ENCODE measurements around the gene DDAH2. TPM values are rescaled to one million over a fixed set of nuclear protein-coding genes. Genes with fewer than 3 reads are reported as not detected.

DDAH2 gene
- total and polyA plus RNA-seq, 2 experiments from 2014 or later, result 76.6 to 77.7 TPM

DNA sequence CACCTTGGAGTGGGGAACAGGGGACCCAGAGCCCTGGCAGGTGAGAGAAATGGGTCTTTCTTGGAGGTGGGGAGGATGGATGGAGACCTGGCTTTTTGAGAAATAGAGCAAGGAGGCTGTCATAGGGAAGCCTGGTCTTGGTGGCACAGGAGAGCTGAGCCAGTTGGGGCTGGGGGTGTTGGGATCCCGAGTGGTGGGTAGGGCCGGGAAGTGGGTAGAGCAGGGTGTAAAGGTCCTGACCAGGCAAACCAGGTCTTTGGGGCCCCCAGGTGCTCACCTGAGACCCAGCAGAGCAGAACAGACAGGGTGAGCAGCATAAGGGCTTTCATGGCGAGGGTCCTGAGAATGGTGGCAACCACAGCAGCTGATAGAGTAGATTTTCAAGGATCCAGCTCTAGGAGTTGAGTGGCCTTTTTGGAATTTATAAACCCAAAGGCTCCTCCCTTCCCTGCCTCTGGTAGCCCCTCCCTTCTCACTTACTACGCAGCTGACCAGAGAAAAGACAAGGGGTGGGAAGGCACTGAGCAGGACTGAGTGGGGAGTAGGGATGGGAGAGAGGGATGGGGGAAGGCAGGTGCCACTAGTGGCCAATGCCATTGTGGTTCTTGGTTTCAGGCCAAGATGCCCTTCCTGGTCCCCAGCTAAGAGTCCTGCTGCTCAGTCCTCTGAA is 7.6 kb downstream of the DDAH2 start, which contains the start of gene LY6G6C:
LY6G6C (minus strand) TSS at position 396 of the 670 bp plus-strand sequence; CDS start at position 329, 67 bp downstream.
- Histone ChIP-seq H3K4me1 (ENCODE audit: insufficient read depth) (no peaks in the 10 kb centered on the region), H3K9me3 (ENCODE audit: low read depth) (no peaks in the 10 kb centered on the region), H3K79me2 (ENCODE audit: insufficient read depth) (no peaks in the 10 kb centered on the region), H3K27me3 (replicated peaks; ENCODE audit: insufficient read depth) (no peaks in the 10 kb centered on the region), H3K9ac (no peak within 1 kb of the TSS), H3K4me3 (no peak within 1 kb of the TSS), H3F3A (ENCODE audit: insufficient read depth) (no peaks in the 10 kb centered on the region), H4K20me1 (ENCODE audit: insufficient read depth) (no peaks in the 10 kb centered on the region), H3K9me2 (ENCODE audit: insufficient read depth) (no peaks in the 10 kb centered on the region), H3K4me2 (ENCODE audit: unreplicated experiment) (no peak within 1 kb of the TSS), H3K27ac (no peak within 1 kb of the TSS), H2AFZ (no peak within 1 kb of the TSS), H3K36me3 (ENCODE audit: low read depth) (0 out of 2 replicates have a peak, but pooled peaks cover 3% of the 10 kb centered on the region)
- in situ Hi-C loops (cut with MboI), result no loop called here
- DNase-seq, result no peak
- WGBS, 2 experiments (ENCODE audit: low coverage in 1 of 2, low lambda C conversion rate in 2 of 2, missing lambda C conversion rate in 2 of 2), result 77 to 86% methylated on average over 4 of the region's 4 CpGs
- no peak for TF ChIP-seq EZH2phosphoT487 (IDR thresholded peaks at IDR 0.05; ENCODE audit: insufficient read depth, low read depth)

DNA sequence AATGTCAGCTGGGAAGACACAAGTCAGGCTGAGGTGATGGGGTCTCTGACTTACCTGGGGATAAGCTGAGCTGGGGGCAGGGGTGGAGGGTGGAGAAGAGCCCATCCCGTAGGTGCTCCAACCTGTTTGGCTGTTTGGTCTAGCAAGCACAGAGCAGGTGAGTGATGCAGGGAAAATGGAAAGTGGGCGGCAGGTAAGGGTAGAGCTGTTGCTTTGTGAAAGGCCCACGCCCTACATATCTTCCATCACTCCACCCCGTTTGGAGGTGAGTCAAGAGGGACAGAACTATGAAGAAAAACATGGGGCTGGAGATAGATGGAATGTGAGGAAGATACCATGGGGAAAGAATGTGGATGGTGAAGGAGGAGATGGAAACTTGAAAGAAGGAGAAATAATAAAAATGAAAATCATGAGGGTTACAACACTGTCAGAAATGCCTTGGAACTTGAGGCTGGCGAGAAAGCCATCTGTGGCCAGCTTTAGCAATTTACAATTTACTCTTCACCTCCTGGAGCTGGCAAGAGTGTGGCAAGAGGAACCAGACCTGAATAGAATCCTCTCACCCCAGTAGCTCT is 8.8 kb downstream of the DDAH2 start:
- Histone ChIP-seq H3K4me2 (ENCODE audit: unreplicated experiment) (no peak overlapping the region), H3K4me1 (ENCODE audit: insufficient read depth) (no peaks in the 10 kb centered on the region), H3K27me3 (replicated peaks; ENCODE audit: insufficient read depth) (no peaks in the 10 kb centered on the region), H3K9ac (no peak overlapping the region), H3K36me3 (ENCODE audit: low read depth) (no peaks in the 10 kb centered on the region), H3K9me3 (ENCODE audit: low read depth) (no peaks in the 10 kb centered on the region), H3F3A (ENCODE audit: insufficient read depth) (no peaks in the 10 kb centered on the region), H3K4me3 (no peak overlapping the region), H3K79me2 (ENCODE audit: insufficient read depth) (no peaks in the 10 kb centered on the region), H3K27ac (no peak overlapping the region), H2AFZ (no peak overlapping the region), H3K9me2 (ENCODE audit: insufficient read depth) (no peaks in the 10 kb centered on the region), H4K20me1 (ENCODE audit: insufficient read depth) (no peaks in the 10 kb centered on the region)
- in situ Hi-C loops (cut with MboI), result no loop called here
- DNase-seq, result no peak
- WGBS, 2 experiments (ENCODE audit: low coverage in 1 of 2, low lambda C conversion rate in 2 of 2, missing lambda C conversion rate in 2 of 2), result 76% methylated on average over 5 of the region's 5 CpGs
- no peak for TF ChIP-seq EZH2 (IDR thresholded peaks at IDR 0.05; ENCODE audit: insufficient read depth, poor library complexity, severe bottlenecking)

DNA sequence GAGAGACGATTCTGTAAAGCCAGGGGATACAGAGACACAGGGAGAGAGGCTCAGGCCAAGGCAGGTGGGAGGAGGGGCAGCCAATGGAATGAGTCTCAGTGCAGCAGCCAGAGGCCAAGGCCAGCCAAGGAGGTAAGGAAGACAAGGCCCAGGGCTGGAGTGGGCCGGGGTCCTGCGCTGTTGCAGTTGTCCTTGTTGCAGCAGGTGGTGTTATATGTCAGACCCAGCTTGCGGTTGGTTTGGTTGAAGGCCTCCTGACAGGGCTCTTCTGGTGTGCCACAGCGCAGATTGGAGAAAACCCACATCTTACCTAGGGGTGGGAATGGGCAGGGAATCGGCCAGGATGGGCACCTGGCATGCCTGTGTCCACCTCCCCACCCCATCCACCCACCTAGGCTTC is 10.1 kb downstream of the DDAH2 start:
- Histone ChIP-seq H4K20me1 (ENCODE audit: insufficient read depth) (no peaks in the 10 kb centered on the region), H3K4me3 (no peak overlapping the region), H2AFZ (no peak overlapping the region), H3K9me2 (ENCODE audit: insufficient read depth) (no peaks in the 10 kb centered on the region), H3F3A (ENCODE audit: insufficient read depth) (no peaks in the 10 kb centered on the region), H3K27ac (no peak overlapping the region), H3K27me3 (replicated peaks; ENCODE audit: insufficient read depth) (no peaks in the 10 kb centered on the region), H3K9ac (no peak overlapping the region), H3K4me2 (ENCODE audit: unreplicated experiment) (no peak overlapping the region), H3K9me3 (ENCODE audit: low read depth) (no peaks in the 10 kb centered on the region), H3K79me2 (ENCODE audit: insufficient read depth) (no peaks in the 10 kb centered on the region), H3K4me1 (ENCODE audit: insufficient read depth) (no peaks in the 10 kb centered on the region), H3K36me3 (ENCODE audit: low read depth) (no peaks in the 10 kb centered on the region)
- TF ChIP-seq EZH2 (IDR thresholded peaks at IDR 0.05; ENCODE audit: insufficient read depth, poor library complexity, severe bottlenecking) (no peak), EZH2phosphoT487 (IDR thresholded peaks at IDR 0.05; ENCODE audit: insufficient read depth, low read depth) (no peak)
- DNase-seq, result no peak
- in situ Hi-C loops (cut with MboI), result no loop called here
- WGBS, 2 experiments (ENCODE audit: low coverage in 1 of 2, low lambda C conversion rate in 2 of 2, missing lambda C conversion rate in 2 of 2), result 74 to 86% methylated on average over 5 to 6 of the region's 6 CpGs

DNA sequence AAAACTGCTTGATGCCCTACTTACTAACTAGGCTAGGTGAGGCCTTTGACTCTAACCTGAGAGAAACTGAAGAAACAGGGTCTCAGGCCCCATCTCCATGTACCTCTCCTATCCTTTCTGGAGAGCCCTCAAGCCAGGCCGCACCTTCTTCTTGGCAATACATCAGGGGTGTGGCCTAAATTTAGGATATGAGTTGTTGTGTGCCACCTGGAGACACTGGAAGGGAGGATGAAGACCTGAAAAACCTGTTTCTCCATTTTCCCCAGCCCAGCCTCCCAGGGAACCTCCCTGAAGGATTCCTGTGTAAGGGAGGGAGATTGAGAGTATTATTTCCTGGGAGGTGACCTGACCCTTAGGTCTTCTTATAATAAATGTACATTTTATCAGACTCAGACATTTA is 10.8 kb downstream of the DDAH2 start:
- H3K4me3 ChIP-seq, result no peak overlapping the region
- no peaks in the 10 kb centered on the region for H3K9me3 ChIP-seq (ENCODE audit: low read depth)
- H3K4me1 ChIP-seq (ENCODE audit: insufficient read depth), result no peaks in the 10 kb centered on the region
- H3K79me2 ChIP-seq (ENCODE audit: insufficient read depth), result no peaks in the 10 kb centered on the region
- DNase-seq, result no peak
- no peaks in the 10 kb centered on the region for H3K36me3 ChIP-seq (ENCODE audit: low read depth)
- no peak overlapping the region for H3K4me2 ChIP-seq (ENCODE audit: unreplicated experiment)
- H2AFZ ChIP-seq, result no peak overlapping the region
- H3K9me2 ChIP-seq (ENCODE audit: insufficient read depth), result no peaks in the 10 kb centered on the region
- TF ChIP-seq EZH2 (IDR thresholded peaks at IDR 0.05; ENCODE audit: insufficient read depth, poor library complexity, severe bottlenecking), result no peak
- no peak for TF ChIP-seq EZH2phosphoT487 (IDR thresholded peaks at IDR 0.05; ENCODE audit: insufficient read depth, low read depth)
- H3F3A ChIP-seq (ENCODE audit: insufficient read depth), result no peaks in the 10 kb centered on the region
- H3K9ac ChIP-seq, result no peak overlapping the region
- no peaks in the 10 kb centered on the region for H4K20me1 ChIP-seq (ENCODE audit: insufficient read depth)
- no peaks in the 10 kb centered on the region for H3K27me3 ChIP-seq (replicated peaks; ENCODE audit: insufficient read depth)
- 21 to 50% methylated on average over 1 of the region's 1 CpG for WGBS, 2 experiments (ENCODE audit: low coverage in 1 of 2, low lambda C conversion rate in 2 of 2, missing lambda C conversion rate in 2 of 2)
- in situ Hi-C loops (cut with MboI), result no loop called here
- H3K27ac ChIP-seq, result no peak overlapping the region
